Fibroblast of pulmonary artery (primary cell): ENCODE measurements around the gene WARS2.
A peak's percentile ranks its signal among the peaks of the same experiment; 100 is the strongest.
"Not testable (repeated sequence)": the region's sequence is repeated elsewhere in the genome, so short reads cannot be mapped to it uniquely, and the experiment has no call there.

ENCODE experiments used
- DNase-seq: peaks from one replicate; pipeline ENCODE4 v3.0.0-alpha.2; 2010; ENCODE audit warnings: low read depth
- H3K4me3 ChIP-seq: replicated peaks from 2 replicates; pipeline ENCODE4 v1.5.1; 2011; ENCODE audit warnings: low read depth, mild to moderate bottlenecking, control low read depth, low read length, moderate library complexity
- CTCF ChIP-seq: IDR thresholded peaks from 2 replicates; pipeline ENCODE4 v1.5.1; 2011; ENCODE audit warnings: mild to moderate bottlenecking, control low read depth, low read length, inconsistent platforms; ENCODE audit errors: missing control alignments

WARS2 gene

GRCh38 chr1:119139403-119139802, 1.1 kb downstream of the WARS2 start:
- DNase-seq = no peak
- H3K4me3 ChIP-seq = peak overlapping the region; percentile 66
- no peak for TF ChIP-seq CTCF

GRCh38 chr1:119136401-119136800, 4.1 kb downstream of the WARS2 start:
- no peak for TF ChIP-seq CTCF
- no peak overlapping the region for H3K4me3 ChIP-seq
- peak; percentile 58 for DNase-seq

- DNase-seq = peak; percentile 38
- H3K4me3 ChIP-seq = no peak overlapping the region
Measured at GRCh38 chr1:119133987-119134386, 6.5 kb downstream of the WARS2 start.

DNA sequence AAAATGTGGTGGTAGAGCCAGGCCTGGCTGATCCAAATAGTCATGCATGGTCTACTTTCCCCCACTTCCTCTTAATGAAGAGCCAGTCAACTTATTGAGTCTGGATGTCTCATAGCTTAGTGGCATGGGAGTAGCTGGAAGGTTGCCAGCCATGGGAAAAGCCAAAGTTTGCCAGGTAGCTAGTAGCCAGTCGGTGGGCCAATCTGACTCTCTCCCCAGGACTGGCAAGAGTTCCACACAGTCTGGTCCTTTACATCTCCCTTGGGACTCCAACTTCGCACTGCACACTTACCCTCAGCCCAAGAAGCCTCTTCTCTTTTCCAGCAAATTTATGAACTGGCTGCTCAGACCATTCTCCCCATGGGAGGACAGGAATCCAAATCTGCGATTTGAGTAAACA, 8.3 kb downstream of the WARS2 start:
- H3K4me3 ChIP-seq = no peak overlapping the region
- no peak for DNase-seq
- TF ChIP-seq CTCF = no peak

More at GRCh38 chr1:119133987-119134386, 6.5 kb downstream of the WARS2 start:
- no peak for TF ChIP-seq CTCF

DNA sequence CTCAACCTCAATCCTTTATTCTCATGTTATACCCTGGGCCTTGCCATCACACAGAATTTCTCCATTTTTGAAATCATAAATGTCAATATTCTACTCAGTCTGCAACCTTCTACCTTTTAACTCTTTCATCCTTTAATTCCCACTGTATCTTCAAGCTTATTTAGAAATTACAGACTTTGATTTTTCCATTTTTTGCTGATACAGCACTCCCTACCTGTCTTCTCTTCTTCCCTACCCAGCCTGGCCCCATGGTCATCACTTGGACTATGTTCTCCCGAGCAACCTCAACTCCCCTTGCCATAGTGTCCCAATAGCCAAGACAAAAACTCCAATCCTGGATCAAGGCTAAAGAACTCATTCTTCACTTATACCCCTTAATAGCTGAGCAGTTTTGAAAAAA, 14.6 kb downstream of the WARS2 start:
- TF ChIP-seq CTCF = no peak
- DNase-seq = no peak
- H3K4me3 ChIP-seq = no peak overlapping the region

GRCh38 chr1:119124764-119125163, 15.7 kb downstream of the WARS2 start:
- no peak for DNase-seq
- no peak for TF ChIP-seq CTCF
- H3K4me3 ChIP-seq = no peak overlapping the region

GRCh38 chr1:119121872-119122271, 18.6 kb downstream of the WARS2 start:
- DNase-seq = not testable (repeated sequence)

More at GRCh38 chr1:119121872-119122271, 18.6 kb downstream of the WARS2 start:
- H3K4me3 ChIP-seq = not testable (repeated sequence)
